ENCODE data around the gene SPOCD1.

The SPOCD1 gene

DNA sequence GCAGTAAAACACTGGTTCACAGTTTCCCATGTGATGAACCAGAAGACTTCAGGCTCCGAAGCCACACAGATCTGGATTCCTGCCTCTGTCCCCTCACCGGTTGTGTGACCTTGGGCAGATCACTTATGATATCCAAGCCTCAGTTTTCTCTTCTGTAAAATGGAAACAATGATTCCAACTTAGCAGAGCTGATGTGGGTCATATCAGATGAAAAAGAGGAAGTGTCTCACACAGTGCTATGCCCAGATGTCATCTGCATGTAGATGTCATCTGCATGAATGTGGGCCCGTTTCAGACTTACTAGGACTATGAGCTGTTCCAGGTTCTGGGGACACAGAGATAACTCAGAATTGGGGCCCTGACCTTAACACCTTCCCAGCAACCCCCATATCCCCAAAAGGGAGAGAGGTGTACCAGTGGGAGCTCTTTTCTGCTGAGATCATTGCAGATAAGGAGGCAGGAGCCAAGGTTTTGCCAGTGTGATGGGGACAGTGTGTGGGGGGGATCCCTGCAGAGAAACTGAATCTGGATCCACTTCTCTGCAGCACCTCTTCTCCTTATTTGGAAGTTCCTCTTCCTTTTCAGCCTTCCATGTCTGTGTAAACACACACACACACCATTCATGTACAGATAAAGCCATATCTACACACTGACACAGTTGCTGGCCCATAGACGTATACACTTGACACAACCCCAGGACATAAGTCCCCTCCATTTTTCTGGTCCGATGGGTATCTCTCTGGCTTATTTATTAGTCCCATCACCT lies 46.7 kb downstream of the SPOCD1 start:
- no peak for DNase-seq

DNA sequence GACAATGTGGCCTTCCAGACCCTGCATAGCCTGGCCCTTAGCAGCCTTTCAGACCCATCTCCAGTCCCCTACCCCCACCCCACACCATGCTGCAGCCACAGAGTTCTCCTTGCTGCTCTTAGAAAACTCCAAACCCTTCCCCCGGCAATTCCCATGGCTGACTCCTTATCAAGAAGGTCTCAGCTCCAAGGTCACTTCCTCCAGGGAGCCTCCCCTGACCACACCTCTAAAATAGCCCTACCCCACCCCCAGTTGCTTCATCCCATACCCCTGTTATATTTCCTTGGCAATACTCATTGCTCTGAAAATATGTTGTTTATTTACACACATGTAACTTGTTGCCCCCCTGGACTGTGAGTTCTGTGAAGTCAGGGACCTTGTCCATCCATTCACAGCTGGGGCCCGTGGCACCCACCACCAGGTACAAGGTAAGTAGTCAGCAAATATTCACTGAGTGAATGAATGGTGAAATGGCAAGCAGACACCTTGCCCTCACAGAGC lies 47.4 kb downstream of the SPOCD1 start:
- DNase-seq = no peak

DNA sequence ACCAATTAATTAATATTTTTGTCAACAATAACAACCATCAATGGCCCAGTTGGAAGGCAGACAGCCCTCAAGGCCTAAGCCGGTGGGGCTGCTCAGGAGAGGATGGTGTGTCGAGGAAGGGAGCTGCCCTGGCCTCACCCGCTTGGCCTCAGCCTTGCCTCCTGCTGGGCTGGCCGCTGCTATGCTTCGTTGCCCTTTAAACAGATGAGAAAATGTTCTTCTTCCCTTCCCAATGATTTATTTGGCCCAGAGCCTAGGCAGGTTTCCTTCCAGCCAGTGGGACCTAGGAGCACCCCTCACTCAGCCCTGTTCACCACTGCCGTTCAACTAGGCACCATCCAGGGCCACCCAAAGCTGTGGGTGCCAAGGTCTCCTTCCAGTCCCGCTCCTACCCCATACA lies 48.6 kb downstream of the SPOCD1 start:
- no peak for DNase-seq

DNA sequence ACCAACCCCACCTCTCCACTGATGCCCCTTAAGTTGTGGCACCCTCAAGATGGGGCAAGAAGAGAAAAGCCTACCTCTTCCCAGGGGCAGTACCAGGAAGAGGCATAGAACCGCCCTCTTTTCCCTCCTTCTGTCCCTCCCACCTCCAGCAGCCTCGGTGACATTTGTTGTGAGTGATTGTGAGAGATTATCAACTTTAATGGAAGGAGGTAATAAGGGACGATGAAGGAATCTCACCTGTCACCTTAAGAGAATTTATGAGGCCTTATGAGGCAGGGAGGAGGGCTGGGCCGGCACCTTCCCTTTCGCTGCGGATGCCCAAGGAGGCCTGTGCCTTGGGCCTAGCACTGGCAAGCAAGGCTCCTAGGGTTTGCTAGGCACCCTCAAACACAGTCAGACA lies 50.3 kb downstream of the SPOCD1 start:
- DNase-seq = no peak

DNA sequence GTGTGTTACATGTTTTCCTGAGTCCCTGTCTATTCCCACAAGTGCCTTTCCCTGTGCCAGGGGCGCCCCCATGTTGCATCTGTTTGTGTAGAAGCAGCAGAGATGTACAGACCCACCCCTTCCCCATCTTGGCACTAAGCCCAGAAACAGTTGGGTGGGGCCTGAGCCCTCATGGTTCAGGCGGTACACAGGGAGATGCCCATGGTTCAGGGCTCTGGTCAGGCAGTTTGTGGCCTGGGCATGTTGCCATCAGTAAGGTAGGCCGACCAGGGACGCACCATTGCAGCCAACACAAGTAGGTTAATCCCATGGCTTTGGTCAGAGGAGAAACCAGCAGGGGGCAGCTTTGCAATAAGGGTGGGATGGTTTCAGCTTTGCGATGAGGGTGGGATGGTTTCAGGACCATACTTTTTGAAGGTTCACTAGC lies 50.8 kb downstream of the SPOCD1 start:
- DNase-seq = peak; percentile 61

DNA sequence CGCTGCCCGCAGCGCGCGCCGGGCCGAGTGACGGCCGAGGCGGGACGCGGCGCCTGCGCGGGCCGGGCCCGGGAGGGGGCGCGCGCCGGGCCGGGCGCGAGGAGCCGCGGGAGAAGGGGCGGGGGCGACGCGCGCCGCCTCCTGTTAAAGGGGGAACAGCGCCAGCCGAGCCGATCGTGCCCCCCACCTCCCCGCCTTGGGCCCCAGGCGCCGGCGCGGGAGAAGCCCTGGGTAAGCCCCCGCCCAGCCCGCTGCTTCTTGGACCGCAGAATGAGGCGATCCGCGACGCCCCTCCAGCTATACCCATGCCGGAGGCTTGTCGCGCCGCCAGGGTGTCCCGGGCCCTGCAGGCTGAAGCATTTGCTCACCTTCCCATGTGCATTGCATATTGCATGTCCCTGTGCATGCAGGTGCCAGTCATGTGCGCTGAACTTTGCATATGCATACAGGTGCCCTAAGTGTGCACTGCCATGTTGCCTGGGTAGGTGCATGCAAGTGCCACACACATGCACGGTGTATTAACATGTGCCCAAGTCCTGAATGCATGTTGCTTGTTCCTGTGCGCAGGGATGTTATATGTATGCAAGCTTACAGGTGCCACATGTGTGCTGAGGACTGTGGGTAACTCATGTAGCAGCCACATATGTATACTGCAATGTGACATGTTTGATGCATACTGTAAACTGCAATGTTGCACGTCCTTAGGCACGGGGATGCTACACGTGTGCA lies 51.3 kb downstream of the SPOCD1 start, which contains the start of gene ADGRB2:
Gene ADGRB2, minus strand, starts transcription at position 29 of the 729 bp plus-strand sequence. CDS start 7,119 bp downstream, outside the sequence.
- peak; percentile 24 for DNase-seq

DNA sequence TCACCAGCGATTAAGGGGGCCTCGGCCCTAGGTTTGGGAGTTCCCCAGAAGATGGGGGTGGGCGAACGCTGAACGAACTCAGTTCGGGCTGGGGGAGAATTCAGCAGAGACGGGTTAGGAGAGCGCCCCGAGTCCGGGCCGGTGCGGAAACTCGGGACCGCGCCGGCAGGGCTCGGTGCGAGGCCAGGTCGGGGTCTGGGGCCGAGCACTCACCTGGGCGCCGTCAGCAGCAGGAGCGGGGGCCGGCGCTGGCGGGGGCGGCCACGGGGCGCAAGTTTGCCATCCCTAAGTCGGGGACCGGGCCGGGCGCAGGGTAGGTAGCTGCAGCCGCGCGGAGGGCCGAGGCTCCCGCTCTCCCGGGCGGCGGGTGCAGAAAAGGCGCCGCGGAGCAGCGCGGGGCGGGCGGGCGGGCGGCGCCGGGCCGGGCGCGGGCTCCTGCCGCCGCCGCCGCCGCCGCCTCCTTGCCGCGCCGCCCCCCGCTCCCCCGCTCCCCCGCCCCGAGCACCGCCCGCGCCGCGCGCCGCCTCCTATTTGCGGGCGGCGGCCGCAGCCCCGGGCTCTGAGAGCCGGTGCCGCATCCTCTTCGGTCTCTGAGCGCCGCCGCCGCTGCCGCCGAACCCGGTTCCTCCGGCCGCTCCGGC lies 52.0 kb downstream of the SPOCD1 start:
- no peak for DNase-seq

DNA sequence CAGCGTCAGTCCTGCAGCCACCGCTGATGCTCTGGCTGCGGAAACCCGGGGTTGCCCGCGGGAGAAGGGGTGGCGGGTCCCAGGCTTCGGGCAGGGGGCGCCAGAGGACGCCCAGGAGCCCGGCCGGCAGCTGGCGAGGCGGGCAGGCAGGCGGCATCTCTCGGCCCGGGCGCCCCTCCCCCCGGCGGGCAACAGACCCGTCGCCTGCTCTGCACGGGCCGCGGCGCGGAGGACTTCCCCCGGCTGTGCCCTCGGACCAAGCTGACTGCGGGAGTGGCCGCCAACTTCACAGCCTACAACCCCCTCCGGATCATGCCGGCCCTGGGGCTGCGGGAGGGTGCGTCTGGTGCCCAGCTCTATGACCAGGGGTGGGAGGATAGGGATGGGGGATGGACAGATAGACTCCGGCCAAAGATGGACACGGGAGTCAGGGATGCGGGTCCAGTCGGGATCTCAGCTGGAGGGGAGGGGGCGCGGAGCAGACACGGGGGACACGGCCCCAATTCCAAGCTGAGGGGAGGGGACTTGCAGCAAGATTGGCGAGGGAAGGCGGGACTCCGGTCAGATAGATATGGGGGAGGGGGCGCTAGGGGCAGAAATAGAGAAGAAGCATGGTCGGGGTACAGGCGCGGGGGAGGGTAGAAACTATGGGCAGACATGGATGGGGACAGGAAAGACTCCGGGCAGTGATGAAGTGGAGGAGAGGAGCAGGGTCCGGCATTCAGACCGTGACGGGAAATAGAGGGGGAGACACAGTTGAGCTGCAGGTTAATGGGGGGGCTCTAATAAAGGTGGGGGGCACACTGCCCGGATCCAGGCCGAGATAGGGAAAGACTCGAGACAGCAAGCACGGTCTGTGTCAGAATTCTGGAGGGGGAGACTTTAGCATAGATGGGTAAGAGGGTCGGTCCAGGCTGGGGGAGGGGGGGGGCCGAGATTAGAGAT lies 52.8 kb downstream of the SPOCD1 start:
- peak; percentile 73 for DNase-seq

DNA sequence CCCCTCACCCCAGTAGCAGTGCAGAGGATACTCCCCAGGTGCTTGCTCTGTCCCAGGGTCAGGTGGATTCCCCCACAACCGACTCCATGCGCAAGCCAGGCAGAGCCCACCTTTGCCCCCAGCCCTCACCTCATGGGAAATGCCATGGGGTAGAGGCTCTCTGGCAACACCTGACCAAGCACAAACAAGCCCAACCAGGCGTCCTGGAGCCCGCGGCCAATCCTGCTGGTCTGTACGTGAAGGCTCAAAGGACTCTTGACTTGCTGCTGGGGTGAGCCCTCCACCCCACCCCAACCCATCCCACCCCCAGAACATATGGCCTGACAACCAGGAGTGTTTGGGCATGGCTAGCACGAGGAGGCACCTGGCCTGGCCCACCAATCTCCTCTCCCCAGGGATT lies 53.5 kb downstream of the SPOCD1 start:
- no peak for DNase-seq

DNA sequence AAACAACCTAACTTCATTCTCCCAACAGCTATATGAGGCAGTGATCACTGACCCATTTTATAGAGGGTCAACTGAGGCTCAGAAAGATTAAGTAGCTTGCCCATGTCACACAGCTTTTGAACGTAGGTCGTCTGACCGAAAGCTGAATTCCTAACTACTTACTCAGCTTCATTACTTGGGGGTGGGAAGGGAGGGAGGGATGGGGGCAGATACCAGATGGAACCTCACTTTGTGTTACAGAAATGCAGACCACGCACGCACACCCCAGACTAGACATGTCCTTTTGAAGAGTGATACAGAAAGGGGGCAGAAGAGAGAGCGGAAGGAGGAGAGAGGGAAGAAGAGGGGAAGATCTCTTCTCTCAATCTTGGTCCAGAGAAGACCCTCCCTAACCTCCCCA lies 53.9 kb downstream of the SPOCD1 start:
- no peak for DNase-seq

DNA sequence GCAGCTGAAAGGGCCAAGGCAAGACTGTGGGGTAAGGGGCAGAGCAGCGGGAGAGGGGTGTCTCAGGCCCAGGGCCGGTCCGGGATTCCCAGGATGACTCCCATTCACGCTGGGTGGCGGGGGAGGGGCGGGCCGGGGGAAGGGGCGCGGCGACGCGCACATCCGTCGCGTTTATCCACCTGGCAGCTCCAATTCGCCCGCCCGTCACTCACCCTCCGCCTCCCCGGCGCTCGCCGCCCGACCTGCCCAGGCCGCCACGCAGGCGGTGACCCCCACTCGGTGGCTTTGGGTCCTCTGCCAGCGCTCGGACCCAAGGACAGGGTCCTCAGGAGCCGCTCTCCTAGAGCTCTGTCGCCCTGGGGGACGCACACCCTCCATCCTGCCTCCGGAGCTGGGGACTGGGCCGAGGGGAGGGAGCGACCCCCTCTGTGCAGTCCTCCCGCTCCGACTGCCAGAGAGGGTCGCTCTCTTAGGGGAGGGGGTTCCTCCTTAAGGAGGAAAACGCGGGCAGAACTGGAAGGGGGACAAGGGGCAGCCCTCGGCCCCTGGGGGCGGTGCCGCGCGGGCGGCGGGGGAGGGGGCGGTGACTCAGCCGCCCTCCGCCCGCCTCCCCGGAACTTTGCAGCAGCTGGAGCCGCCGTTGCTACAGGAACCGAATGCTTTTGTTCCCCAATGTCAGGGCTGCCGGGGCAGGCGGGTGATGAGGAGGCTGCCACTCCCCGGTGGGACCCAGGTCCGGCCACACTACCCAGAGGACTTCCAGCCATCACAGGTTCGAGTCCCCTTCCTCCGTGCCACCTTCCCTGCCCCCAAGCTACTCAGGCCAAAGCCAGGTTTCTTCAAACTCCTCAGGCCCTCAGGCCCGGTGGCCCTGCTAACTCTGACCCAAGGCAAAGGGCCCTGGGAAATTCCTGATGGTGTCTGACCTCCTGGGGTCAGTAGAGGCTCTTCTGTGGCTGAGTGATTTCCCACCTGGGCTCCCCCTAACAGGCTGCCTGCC lies 55.1 kb downstream of the SPOCD1 start:
- DNase-seq = peak; percentile 38

DNA sequence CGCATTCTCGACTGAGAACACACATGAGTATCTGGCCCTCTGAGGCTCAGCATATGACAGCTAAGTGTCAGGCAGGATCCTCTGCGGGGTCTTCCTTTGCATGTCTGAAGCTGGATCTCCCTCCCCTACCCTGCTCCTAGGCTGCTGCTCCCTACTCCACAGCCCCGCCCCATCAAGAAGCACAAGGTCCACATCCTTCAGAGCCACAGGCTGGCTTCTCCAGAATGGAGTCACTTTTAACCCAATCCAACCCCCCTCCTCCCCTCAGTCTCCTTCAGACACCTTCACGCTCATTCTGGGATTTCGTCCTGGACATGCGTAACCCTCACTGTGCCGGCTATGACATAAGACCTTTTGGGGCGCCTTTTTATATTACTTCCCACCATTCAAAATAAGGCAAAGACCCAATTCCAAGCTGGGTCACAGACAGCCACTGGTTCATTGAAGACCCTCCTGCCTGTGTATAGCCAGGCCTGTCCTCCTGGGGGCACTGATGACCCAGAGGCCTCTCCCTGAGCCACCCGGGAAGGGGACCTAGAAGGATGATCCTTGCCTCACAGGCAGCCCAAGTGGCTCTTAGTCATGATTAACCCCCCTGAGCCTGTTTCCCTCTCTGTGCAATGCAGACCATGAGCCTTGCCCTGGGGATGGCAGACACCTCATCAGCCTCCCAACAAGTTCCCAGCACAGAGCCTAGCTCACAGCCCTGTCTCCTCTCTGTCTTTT lies 56.4 kb downstream of the SPOCD1 start:
- no peak for DNase-seq

DNA sequence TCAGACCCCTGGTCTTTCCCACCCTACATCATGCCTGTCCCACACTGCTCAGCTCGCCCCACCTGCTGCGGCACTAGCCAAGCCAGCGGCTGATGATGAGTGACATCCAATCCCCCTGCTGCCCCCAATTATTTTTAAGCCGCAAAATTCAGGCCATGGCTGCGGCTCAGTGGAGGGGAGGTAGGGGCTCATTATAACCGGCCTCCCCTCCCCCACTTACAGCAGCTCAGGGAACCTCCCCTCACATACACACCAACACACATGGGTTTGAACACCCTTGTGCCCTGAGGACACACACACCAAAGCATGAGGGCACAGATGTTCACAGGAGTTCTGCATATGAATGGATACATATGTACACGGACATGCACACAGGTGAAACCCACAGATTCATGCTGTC lies 57.0 kb downstream of the SPOCD1 start:
- DNase-seq = no peak

DNA sequence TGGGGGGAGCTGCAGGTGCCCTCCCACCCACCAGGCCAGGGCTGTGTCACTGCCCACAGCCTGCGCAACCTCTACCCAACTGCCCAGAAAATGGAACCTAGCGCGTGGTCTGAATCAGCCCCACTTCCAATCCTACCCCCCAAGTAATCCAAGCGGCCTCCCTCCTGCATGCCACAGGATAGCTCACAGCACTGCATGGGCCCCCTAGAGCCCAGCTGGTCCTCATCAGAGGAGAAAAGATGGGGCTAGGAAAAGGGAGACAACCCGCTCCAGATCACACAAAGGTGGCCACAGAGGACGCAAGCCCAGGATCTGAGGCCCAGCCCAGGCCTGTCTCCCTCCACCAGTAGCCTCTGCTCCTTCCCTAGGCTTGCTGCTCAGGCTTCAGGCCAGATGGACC lies 57.8 kb downstream of the SPOCD1 start:
- DNase-seq = no peak

DNA sequence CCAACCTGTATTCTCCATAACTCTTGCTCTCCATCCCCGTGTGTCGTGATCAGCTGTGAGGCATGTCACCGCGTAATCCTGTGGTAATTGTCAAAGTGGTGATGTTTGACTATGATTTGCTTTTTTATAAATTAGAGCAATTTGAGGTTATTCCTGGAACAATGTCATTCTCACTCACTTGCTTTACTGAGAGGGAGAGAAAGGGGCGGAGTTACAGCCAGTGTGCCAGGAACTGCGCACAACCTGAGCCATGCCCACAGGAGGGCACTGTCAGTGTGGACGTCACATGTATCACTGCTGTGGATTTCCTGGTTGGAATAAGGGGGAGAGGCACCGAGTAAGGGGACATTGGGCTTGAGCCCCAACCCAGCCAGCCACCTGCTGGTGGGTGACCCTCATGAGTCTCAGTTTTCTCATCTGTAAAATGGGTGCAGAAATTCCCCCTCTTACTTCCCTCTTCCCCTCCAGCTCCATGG lies 58.6 kb downstream of the SPOCD1 start:
- DNase-seq = no peak

DNA sequence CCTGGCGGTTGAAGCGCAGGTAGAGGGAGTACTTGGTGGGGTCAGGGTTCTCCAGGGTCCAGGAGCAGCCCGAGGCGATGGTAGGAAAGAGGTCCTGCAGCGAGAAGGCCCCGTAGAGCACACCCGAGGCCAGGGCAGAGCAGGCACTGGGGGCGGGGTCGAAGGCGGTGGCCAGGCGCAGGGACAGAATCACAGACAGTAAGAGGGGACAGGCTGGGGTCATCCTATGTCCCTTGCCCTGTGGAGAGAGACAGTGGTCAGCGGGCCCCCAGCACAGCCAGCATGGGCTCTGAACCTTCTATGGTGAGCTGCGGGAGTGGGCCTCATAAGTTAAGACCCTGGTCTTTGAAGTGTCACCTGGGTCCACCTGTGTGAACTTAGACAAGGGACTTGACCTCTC lies 59.2 kb downstream of the SPOCD1 start:
- no peak for DNase-seq

DNA sequence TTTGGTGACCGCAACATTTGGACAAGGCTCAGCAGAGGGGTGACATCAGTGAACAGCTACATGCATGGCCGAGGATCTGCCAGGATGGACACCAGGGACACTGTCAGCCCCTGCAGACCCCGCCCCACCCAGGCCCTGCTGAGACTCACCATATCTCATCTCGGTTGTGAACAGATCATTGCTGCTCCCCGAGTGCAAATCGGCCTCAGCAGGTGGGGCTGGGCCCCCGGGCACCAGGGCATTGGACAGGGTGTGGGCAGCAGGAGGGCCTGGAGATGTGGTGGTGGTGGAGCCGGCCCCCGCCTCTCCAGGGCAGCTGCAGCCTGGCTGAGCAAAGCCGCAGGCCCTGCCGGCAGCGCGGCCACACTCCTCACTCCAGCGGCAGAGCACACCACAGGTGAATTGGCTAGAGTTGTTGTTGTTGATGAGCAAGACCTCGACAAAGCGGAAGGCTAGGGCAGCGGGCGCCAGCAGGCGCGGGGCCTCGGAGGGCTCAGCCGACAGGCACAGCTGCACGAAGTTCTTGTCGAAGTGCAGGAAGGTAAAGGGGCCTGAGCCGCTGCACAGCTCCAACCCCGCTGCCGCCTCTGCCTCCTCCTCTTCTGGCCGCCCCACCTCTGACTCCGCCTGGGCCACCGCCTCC lies 59.9 kb downstream of the SPOCD1 start:
- no peak for DNase-seq

DNA sequence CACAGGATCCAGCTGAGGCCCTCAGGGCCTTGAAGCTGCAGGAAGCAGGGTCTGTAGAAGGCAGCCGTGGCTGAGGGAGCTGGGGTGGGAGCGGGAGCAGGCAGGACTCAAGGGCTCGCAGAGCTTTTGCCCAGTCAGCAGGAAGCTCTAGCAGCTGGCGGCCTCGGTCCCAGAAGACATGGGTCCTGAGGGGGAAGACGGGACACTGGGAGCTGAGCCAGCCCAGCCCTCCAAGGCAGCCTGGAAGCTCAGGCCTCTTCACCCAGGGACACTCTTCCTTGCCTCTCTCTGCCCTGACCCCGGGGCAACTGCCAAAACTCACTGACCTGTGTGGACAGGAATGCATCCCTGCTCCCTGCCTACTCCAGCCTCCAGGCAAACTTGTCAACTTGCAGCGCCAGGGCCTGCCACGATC lies 60.6 kb downstream of the SPOCD1 start:
- no peak for DNase-seq

DNA sequence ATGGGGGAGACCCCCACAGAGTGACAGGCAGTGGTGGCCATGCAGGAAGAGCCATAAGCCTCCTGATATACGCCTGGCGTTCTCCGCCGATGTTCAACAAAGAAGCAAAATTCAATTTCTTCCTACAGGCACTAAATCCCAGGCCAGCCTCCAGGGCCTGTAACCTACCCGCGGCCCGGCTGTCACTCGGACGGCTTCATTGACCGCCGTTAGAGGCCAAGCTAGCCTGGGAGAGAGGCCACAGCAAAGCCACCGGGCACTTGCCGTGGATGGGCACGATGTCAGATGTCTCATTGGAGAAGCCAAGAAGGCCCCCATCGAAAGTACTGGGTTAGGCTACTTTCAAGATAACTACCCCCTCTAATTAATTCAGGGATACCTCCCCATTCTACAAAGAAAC lies 61.4 kb downstream of the SPOCD1 start:
- DNase-seq = no peak
